Midbrain (tissue), 1 donor: Measurements from ENCODE around the gene PJA1.

ENCODE experiments used
- DNase-seq: peaks from one replicate; lab custom pipeline; 2025; lab: John Stamatoyannopoulos, UW

Gene PJA1

DNA sequence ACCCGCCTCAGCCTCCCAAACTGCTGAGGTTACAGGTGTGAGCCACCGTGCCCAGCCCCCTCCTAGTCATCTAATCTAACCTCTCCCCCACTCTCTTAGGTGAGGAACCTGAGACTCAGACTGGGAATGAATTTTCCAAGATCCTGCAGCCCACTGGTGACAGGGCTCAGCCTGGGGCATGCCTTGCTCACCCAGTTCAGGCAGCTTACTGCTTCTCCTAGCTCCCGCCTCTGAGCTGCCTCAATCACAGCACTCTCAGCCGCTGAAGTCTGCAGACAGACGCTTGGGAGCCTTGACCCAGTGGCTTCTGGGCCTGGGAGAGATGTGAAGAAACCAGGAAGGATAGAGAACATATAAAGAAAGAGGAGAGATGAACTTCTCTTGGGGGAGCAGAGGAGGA lies 24.4 kb downstream of the PJA1 start:
- DNase-seq, result no peak

DNA sequence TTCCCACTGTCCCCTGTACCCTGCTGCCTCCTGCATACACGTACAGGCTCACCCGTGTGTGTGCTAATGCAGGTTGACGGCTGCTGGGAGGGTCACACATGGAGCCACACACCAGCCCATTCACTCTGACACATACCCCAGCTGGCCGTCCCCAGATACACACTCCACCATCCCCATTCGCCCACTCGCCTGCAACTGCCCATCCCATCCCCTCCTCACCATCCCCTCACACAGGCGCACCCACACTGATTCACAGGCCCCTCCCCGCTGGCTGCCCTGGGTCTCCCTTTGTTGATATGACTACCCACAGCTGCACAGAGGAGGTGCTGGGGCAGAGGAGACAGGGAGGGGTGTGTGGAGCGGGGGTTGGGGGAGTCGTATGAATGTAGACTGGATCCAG lies 25.7 kb downstream of the PJA1 start:
- no peak for DNase-seq

DNA sequence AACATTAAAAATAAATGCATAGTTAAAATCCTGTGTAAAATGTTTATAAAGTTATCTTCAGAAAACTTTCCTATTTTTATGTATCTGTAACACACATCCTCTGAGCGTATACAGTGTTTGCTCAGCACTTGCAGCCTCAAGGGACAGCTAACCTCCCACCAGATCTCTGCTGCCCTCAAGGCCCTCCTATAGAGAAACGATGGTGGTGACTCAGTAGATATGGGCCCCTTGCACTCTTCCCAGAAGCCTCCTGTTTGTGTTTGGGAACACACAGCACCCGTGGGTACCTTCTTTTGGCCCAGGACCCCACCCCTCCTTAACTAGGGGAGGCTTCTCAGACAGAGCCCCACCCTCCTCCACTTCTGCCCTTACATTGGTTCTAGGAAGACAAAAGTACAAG lies 26.7 kb downstream of the PJA1 start:
- DNase-seq, result no peak

DNA sequence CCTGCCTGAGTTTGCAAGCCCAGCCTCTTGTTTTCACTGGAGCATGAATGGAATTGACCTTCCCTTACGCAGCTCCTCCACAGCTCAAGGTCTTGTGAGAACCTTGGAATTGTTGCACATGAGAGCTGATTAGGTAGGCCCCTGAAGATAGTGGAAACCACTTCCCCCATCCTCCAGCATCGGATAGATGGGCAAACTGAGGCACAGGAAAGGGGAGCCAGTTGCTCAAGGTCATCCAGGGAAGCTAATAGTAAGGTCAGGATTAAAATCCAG lies 27.2 kb downstream of the PJA1 start:
- DNase-seq, result no peak

DNA sequence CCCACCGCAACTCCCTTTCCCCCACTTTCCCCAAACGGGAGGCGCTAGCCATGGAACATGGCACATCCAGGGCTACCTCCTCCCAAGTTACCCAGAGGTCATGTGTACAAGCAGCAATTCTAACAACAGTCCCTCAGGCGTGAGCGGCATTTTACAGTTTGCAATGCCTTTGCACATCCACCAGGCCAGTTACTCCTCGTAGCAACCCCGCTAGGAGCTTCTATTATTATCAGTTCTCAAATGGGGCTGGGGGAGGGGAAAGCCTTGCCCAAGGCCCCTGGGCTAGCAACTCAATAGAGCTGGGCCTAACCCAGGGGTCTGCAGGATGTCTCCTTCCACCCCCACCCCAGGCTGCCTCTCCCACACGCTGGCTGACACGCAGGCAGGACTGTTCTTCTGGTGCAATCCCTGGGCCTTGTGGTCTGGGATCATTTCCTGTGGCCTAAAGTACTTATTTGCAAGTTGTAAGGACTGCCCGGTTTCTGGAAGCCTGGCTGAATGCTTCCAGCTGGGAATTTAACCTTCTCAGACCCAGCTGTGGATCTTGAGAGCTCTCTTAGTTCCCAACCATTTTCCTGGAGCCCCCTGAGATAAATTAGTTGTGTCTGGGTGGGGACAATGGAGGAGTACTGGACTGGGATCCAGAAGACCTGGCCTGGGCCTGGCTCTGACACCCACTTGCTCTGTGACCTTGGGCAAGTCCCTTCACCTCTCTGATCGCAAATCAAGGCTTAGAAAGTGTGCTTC lies 27.7 kb downstream of the PJA1 start:
- DNase-seq, result no peak

DNA sequence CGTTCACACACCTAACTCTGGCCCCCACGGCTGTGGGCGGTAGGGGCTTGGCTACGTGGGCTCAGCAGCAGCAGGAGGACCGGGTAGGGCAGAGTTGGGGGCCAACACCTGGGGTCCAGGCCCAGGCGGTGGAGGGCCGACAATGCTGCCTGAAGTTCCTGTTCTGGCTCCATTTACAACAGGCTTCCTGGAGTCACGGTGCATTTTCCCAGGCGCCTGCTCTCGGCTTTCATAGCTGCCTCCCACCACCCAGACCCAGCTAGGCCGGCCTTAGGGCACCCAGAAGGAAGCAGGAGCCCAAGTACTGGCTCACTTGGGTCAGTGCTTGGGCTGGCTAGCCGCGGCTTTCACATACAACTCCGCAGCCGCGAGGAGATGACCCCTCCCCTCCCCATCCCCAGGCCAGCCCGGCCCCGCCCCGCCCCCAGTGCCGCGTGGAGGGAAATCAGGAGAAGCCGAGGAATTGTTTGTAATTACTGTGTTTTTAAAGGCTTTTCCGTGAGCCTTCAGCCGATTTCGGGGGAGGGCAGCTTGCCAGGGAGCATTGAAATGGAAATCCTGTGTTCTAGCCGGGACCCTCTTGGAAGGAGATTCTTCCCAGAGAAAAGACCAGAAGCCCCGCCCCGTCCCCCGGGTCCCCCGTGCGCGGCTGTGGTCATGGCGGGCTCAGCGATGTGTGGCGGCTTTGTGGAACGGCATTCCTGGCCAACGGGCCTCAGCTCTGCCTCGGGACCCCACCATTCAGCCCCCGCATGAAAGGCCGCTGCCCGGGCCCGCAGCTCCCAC lies 28.5 kb downstream of the PJA1 start:
- DNase-seq, result no peak

DNA sequence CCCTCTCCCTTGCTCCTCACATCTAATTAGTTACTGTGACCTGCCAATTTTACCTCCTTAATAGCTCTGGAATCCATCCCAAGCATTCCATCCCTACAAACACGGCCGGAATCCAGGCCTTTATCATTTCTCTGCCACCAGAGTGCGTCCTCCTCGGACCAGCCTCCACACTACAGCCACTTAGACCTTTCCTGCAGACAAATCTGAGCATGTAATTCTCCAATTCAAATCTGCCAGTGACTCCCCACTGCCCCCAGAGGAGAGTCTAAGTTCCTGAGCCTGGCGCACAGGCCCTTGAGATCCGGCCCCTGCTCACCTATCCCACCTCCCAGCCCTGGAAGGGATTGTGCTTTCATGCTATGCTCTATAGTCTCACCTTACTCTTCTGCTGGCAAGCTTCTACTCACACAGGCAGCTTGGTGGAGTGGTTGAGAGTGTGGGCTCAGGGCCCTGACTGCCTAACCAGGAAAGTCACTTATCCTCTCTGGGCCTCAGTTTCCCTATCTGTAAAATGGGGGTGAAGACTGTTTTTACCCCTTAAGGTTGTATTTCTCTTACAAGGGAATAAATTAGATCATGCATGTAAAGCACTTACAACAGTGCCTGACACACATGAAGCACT lies 31.2 kb downstream of the PJA1 start:
- no peak for DNase-seq

DNA sequence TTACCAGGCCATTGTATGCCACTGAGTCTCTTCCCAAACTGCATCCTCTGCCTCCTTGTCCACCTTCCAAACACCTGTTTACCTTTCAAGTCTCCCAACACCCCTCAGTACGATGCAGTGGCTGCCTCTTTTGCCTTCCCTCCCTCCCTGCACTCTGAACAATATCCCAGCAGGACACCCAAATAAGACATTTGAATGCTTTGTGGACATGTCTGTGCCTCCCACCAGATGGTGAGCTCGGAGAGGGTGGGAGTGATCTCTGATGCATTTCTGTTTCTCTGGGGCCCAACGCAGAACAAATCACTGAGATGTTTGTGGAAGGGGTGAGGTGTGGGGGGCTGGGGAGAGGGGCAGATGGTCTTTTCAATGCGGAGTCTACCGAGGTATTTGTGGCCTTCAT lies 33.4 kb downstream of the PJA1 start:
- DNase-seq, result no peak

DNA sequence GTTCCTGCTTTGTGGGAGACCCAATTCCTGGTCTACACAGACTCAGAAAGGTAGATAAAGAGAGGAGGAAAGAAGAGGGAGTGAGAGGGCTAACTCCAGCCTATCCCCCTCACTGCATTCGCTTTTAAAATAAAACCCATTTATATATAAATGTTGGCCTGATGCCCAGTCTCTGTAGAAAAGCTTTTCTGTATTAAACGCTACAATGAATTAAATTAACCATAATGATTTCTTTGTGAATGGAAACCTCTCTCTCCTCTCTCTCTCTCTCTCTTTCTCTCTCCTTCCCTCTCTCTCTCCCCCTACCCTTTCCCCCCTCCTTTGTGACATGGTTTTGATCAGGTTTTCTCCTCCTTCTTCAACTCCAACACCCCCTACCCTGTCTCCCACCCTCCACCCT lies 34.8 kb downstream of the PJA1 start:
- DNase-seq, result no peak

DNA sequence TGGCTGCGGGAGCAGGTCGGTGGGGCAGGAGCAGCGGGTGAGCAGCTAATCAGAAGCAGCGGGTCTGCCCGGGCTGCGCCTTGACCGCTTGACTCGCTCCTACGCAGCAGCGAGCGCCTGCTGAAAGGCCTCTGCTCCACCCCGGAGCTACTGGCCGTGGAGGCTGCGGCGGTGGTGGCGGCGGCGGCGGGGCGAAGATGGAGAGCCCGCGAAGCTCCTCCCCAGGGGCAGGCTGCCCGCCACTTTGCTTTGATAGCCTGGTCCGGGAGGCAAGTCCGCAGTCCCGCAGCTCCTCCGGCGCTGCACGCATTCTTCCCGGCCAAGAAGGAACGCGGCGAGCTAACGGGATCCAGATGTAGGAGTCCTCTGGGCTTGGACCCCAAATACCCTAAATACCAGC lies 36.7 kb downstream of the PJA1 start:
- DNase-seq, result no peak

DNA sequence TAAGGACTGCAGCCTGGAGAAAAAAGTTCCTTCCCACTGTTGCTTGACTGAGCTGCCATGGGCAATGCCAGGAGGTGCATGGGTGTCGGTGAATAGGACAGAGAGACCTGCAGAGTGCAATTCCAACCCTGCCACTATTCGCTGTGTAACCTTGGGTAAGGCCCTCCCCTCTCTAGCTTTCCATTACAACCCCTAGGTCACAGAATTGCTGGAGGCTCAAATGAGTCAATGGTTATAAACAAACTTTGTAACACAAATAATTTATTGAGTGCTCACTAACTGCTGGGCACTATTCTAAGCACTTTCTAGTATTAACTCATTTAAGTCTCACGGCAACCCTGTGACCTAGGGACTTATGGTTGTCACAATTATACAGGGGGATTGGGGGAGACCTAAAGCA lies 37.8 kb downstream of the PJA1 start:
- no peak for DNase-seq

DNA sequence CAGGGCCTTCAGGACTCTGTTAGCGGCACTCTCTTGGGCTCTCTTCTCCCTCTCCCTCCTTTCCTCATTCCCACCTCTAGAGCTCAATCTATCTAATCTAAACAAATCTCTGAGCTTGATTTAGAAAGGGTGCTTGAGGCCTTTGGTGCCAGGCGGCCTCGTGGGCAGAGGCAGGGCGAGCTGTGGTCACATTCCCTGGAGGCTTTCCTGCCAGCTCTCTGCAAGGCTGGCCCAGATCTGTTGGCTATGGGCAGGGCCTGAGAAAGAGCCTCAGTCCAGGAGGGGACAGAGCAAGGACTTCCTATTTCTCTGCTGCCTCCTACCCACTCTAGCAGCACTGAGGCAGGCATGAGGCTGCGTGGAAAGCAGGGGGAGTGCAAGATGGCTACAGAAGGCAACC lies 38.6 kb downstream of the PJA1 start:
- DNase-seq, result no peak

DNA sequence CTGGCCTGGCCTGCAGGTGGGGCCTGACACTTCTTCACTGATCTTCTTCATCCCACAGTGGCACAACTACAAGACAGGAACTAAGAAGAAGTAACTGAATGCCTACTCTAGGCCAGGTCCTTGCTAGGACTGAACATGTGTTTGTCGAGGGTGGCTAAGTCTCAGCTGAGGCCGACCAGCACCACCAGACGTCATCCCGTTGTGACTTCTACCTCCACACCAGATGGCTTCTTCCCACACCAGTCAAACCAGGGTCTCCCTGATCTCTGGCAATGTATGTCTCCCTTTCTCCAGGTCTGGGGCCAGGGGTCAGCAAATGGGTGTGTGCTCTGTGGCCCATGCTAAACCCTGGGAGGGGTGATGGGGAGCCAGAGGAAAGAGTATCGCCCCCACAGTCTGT lies 40.2 kb downstream of the PJA1 start:
- DNase-seq, result no peak

DNA sequence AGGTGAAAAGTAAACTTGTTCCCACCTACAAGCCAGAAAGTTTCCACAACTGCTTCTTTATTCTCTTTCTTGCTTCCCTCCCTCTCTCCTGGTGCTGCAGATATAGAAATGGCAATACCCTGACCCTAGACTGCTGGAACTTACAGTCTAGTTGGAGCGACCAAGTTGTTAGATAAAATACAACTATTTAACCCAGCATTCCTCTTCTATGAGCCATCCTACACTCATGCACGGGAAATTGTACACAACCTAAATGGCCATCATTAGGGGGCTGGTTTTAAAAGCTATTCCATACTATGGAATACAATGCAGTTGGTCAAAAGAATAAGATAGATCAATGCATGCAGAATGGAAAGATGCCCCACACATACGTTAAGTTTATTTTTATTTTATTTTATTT lies 41.1 kb downstream of the PJA1 start:
- DNase-seq, result no peak

DNA sequence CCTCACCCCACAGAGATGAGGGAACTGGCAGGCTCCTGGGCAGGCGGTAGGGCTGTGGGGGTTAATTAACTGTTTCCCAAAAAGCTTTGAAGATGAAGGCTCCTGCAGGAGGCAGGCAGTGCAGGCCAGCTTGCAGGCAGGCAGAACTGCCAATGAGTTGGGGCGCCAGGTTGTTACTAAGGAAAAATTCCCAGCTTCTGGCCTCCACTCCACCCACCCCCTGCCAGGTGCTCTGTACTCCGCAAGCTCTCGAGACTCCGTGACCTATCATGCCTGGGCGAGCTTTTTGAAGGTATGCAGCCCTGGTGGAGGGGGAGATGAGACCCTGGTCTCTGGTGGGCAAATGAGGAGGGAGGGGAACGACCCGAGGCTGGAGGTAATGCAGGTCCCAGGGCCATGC lies 41.8 kb downstream of the PJA1 start:
- no peak for DNase-seq

DNA sequence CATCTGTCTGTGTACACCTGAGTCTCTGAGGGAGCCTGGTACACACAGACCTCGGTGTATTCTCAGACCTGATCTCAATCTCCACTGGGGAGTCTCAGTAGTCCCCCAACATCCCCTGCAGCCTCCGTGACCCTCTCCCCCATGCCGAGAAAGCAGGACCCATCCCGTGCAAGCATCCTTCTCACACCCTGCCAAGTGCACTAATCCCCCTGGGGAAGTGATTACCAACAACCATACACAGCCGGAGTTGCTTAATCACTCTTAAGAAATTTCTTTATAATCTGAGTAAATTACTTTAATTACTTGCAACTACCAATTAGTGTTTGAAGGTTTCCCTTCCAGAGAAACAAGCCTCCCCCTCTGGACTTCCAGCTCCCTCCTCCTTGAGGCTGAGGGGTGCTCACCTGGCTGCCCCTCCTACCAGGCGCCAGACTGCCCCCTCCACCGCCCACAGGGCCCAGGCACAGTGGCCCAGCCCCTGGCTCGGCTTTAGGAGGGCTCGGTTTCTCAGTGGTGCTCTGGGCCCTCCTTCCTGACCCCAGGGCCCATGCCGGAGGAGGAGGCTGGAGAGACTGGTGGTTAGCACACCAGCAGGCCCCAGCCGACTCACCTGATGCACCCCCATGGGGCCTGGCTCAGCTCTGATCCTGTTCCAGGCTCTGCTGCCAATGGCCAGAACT lies 43.8 kb downstream of the PJA1 start:
- DNase-seq, result no peak

DNA sequence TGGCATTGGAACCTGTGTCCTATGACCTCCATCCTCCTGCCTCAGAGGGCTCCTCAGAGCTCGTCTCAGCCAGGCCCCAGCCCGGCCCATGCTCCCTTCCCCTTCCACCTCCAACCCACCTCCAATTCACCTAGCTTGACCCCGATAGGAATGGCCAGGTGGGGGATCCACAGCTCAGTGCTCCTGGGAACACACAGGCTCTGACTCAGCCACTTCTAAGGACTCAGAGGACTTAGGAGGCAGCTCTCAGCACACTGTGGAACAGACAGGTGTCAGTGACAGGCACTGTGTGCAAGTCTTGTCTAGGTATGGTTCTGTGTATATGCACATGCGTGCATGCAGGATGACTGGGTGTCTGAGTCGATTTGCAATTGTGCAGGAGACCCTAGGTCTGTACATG lies 44.8 kb downstream of the PJA1 start:
- no peak for DNase-seq

DNA sequence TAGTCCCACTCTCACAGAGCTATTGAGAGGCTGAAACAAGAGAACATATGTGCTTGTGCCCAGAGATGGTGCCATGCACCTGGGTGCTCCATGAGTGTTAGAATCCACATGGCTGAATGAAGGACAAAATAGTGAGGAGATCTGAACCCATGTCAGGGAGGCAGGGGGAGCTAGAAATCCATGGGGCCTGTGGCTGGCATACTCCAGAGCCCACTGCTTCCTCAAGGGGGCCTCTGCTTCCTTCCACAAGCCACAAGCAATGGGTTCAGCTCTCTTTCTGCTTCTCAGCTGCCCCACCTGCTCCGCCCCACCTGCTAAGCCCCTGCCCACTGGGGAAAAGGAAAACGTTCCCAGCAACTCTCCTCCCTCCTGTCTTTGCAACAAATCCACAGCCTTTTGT lies 46.1 kb downstream of the PJA1 start:
- no peak for DNase-seq

DNA sequence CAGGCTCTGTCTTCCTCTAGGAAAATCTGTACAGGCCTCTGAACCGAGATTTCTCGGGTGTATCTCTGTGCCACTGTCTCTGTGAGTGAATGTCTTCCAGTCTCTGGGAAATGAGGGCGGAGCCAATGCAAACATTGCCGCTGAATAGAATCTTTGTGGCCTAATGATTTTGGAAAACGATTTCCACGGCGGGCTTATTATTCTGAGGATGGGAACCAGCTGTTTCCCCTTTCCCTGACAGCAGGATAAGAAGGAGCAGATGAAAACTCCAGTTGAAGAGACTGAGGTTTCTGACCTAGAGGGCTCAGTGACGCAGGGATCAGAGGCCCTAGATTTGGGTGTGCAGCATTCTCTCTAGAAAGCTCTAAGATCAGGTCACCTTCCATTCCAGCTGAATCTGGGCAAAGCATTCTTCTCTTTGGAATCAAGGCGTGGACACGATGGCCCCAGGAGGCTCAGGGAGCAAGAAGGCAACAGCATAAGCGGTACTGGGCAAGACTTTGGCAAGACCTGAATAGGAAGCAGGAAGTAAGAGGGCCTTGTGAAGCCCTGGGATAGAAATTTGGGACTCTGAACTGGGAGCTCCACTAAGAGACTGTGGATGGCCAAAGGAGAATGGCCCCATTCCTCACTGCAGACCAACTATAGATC lies 47.3 kb downstream of the PJA1 start:
- DNase-seq, result no peak

DNA sequence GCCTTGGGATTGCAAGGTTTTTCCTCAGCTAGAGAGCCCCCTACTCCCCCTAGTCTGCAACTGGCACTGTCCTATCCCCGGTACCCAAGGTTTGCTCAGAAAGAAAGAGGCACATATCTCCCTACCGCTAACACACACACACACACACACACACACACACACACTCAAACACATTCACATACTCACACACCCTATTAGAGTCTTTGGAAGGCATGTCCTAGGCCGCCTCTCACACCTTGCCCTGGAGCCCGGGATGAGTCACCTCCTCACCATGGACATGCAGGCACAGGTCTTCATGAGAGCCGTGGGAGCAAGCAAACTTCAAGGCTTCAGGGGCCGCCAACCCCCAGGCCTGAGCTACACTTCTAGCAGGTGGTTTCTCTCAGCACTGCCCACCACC lies 49.2 kb downstream of the PJA1 start:
- no peak for DNase-seq

DNA sequence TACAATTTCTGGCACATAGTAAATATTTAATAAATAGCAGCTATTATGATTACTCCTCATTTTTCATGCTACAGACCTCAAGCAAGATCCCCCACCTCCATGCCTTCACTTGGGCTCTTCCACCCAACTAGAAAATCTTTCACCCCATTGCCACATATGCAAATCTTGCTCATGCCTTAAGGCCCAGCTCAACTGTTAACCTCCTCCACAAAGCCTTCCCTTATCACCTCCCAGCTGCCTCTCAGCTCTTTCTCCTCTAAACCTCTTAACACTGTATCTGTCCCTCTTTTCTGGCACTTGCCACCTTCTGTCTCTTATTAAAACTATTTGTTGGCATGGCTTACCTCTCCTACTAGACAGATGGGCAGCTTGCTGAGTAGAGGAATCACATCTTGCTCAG lies 51.5 kb downstream of the PJA1 start:
- DNase-seq, result no peak
